ENCODE data around the gene ASCC1. TPM values are rescaled to one million over a fixed set of nuclear protein-coding genes. Genes with fewer than 3 reads are reported as not detected.
A peak's percentile ranks its signal among the peaks of the same experiment; 100 is the strongest.

The ASCC1 gene
- total RNA-seq, 1 donor from 2014 or later, result 35.6 TPM

- Mint-ChIP-seq H3K9me3 (no peaks in the 10 kb centered on the region), H3K36me3 (ENCODE audit: low read depth) (no peaks in the 10 kb centered on the region), H3K27ac (ENCODE audit: unreplicated experiment) (no peak overlapping the region), H3K4me1 (peaks cover 7% of the 10 kb centered on the region), H3K4me3 (no peak overlapping the region), H3K27me3 (ENCODE audit: low read depth) (no peaks in the 10 kb centered on the region)
- no peak for DNase-seq (ENCODE audit: low read depth, low spot score)
- TF ChIP-seq CTCF (conservative IDR thresholded peaks at IDR 0.05), result no peak
Measured at GRCh38 chr10:72058347-72058898, 157.7 kb downstream of the ASCC1 start.

GRCh38 chr10:72056932-72057751 lies 158.9 kb downstream of the ASCC1 start:
- no peak overlapping the region for H3K4me3 Mint-ChIP-seq
- H3K36me3 Mint-ChIP-seq (ENCODE audit: low read depth), result no peaks in the 10 kb centered on the region
- no peak for DNase-seq (ENCODE audit: low read depth, low spot score)
- no peaks in the 10 kb centered on the region for H3K27me3 Mint-ChIP-seq (ENCODE audit: low read depth)
- no peaks in the 10 kb centered on the region for H3K9me3 Mint-ChIP-seq
- TF ChIP-seq CTCF (conservative IDR thresholded peaks at IDR 0.05), result no peak
- H3K27ac Mint-ChIP-seq (ENCODE audit: unreplicated experiment), result no peak overlapping the region
- peaks cover 7% of the 10 kb centered on the region for H3K4me1 Mint-ChIP-seq

GRCh38 chr10:72056113-72056512 lies 160.0 kb downstream of the ASCC1 start:
- no peak for TF ChIP-seq CTCF (conservative IDR thresholded peaks at IDR 0.05)
- Mint-ChIP-seq H3K9me3 (no peaks in the 10 kb centered on the region), H3K27ac (ENCODE audit: unreplicated experiment) (peak overlapping the region; percentile 19), H3K27me3 (ENCODE audit: low read depth) (no peaks in the 10 kb centered on the region), H3K4me3 (no peak overlapping the region), H3K4me1 (peaks cover 10% of the 10 kb centered on the region), H3K36me3 (ENCODE audit: low read depth) (no peaks in the 10 kb centered on the region)
- DNase-seq (ENCODE audit: low read depth, low spot score), result no peak

GRCh38 chr10:72053690-72054089 lies 162.4 kb downstream of the ASCC1 start:
- no peak for DNase-seq (ENCODE audit: low read depth, low spot score)
- no peak for TF ChIP-seq CTCF (conservative IDR thresholded peaks at IDR 0.05)
- H3K9me3 Mint-ChIP-seq, result peaks cover 7% of the 10 kb centered on the region

GRCh38 chr10:72050873-72051272 lies 165.2 kb downstream of the ASCC1 start:
- no peak for TF ChIP-seq CTCF (conservative IDR thresholded peaks at IDR 0.05)
- Mint-ChIP-seq H3K27ac (ENCODE audit: unreplicated experiment) (no peak overlapping the region), H3K9me3 (peaks cover 7% of the 10 kb centered on the region), H3K36me3 (ENCODE audit: low read depth) (no peaks in the 10 kb centered on the region), H3K27me3 (ENCODE audit: low read depth) (no peaks in the 10 kb centered on the region), H3K4me3 (no peak overlapping the region), H3K4me1 (peaks cover 16% of the 10 kb centered on the region)
- no peak for DNase-seq (ENCODE audit: low read depth, low spot score)

More at GRCh38 chr10:72053690-72054089, 162.4 kb downstream of the ASCC1 start:
- Mint-ChIP-seq H3K27ac (ENCODE audit: unreplicated experiment) (no peak overlapping the region), H3K4me3 (no peak overlapping the region), H3K27me3 (ENCODE audit: low read depth) (no peaks in the 10 kb centered on the region), H3K36me3 (ENCODE audit: low read depth) (no peaks in the 10 kb centered on the region), H3K4me1 (peaks cover 15% of the 10 kb centered on the region)

Data from neural crest cell (in vitro differentiated cells).